ENCODE measurements around the gene CD80.

CD80 gene

DNA sequence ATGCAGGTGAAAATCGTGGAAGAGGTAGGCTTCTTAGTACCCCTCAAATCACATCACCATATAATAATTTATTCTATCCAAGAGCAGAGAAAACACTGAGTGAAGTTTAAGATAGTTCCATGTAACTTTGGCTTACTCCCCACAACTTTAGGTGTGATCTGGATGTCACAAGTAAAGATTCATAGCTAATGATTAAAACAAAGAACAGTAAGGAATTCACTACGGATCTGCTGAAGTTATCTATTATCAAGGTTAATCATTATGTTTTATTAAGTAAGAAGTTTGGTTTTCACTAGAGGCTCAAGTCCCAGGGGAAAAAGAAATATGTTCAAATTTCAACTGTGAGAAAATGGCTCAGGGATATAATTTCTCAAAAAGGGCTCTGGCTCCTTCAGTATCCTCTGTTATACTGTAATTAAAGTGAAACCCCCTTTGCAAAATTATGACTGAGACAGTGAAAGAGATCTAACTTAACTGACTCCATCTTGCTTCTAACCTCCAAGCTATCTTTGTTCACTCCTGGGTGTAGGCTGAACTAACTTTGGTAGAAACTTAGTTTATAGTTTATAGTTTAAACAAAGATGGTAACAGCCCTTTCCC is 17.1 kb downstream of the CD80 start:
- no peaks in the 10 kb centered on the region for H3K27me3 ChIP-seq (ENCODE audit: insufficient read depth, insufficient read length)
- H3K36me3 ChIP-seq (ENCODE audit: insufficient read depth, insufficient read length, low read length): no peaks in the 10 kb centered on the region
- no peaks in the 10 kb centered on the region for H3K4me1 ChIP-seq (ENCODE audit: insufficient read depth, insufficient read length)
- DNase-seq (ENCODE audit: low read depth, low spot score): no peak
- TF ChIP-seq SUZ12 (IDR thresholded peaks at IDR 0.05; ENCODE audit: extremely low read depth, insufficient read depth, insufficient read length) (no peak), YY1 (IDR thresholded peaks at IDR 0.05; ENCODE audit: insufficient read depth, insufficient read length) (no peak), ZNF274 (IDR thresholded peaks at IDR 0.05; ENCODE audit: low read depth, low read length) (no peak)
- H3K4me3 ChIP-seq (ENCODE audit: insufficient read length, low read depth): no peak overlapping the region
- H3K9ac ChIP-seq (ENCODE audit: insufficient read length, low read depth): no peak overlapping the region
- no peaks in the 10 kb centered on the region for H3K9me3 ChIP-seq (ENCODE audit: insufficient read depth, low read length)

GRCh38 chr3:119541547-119541946 is 17.9 kb downstream of the CD80 start:
- no peaks in the 10 kb centered on the region for H3K9me3 ChIP-seq (ENCODE audit: insufficient read depth, low read length)
- no peak for DNase-seq (ENCODE audit: low read depth, low spot score)
- H3K36me3 ChIP-seq (ENCODE audit: insufficient read depth, insufficient read length, low read length): no peaks in the 10 kb centered on the region
- H3K4me3 ChIP-seq (ENCODE audit: insufficient read length, low read depth): no peak overlapping the region
- TF ChIP-seq ZNF274 (IDR thresholded peaks at IDR 0.05; ENCODE audit: low read depth, low read length): no peak
- no peak for TF ChIP-seq YY1 (IDR thresholded peaks at IDR 0.05; ENCODE audit: insufficient read depth, insufficient read length)
- TF ChIP-seq SUZ12 (IDR thresholded peaks at IDR 0.05; ENCODE audit: extremely low read depth, insufficient read depth, insufficient read length): no peak
- no peak overlapping the region for H3K9ac ChIP-seq (ENCODE audit: insufficient read length, low read depth)
- H3K4me1 ChIP-seq (ENCODE audit: insufficient read depth, insufficient read length): no peaks in the 10 kb centered on the region
- no peaks in the 10 kb centered on the region for H3K27me3 ChIP-seq (ENCODE audit: insufficient read depth, insufficient read length)

GRCh38 chr3:119538772-119539171 is 20.6 kb downstream of the CD80 start:
- Histone ChIP-seq H3K9ac (ENCODE audit: insufficient read length, low read depth) (no peak overlapping the region), H3K4me1 (ENCODE audit: insufficient read depth, insufficient read length) (no peaks in the 10 kb centered on the region), H3K9me3 (ENCODE audit: insufficient read depth, low read length) (no peaks in the 10 kb centered on the region), H3K4me3 (ENCODE audit: insufficient read length, low read depth) (no peak overlapping the region), H3K27me3 (ENCODE audit: insufficient read depth, insufficient read length) (no peaks in the 10 kb centered on the region), H3K36me3 (ENCODE audit: insufficient read depth, insufficient read length, low read length) (no peaks in the 10 kb centered on the region)
- DNase-seq (ENCODE audit: low read depth, low spot score): no peak
- no peak for TF ChIP-seq ZNF274 (IDR thresholded peaks at IDR 0.05; ENCODE audit: low read depth, low read length)
- no peak for TF ChIP-seq SUZ12 (IDR thresholded peaks at IDR 0.05; ENCODE audit: extremely low read depth, insufficient read depth, insufficient read length)
- no peak for TF ChIP-seq YY1 (IDR thresholded peaks at IDR 0.05; ENCODE audit: insufficient read depth, insufficient read length)

GRCh38 chr3:119536757-119537156 is 22.7 kb downstream of the CD80 start:
- DNase-seq (ENCODE audit: low read depth, low spot score): no peak
- Histone ChIP-seq H3K4me1 (ENCODE audit: insufficient read depth, insufficient read length) (no peaks in the 10 kb centered on the region), H3K9me3 (ENCODE audit: insufficient read depth, low read length) (no peaks in the 10 kb centered on the region), H3K4me3 (ENCODE audit: insufficient read length, low read depth) (no peak overlapping the region), H3K9ac (ENCODE audit: insufficient read length, low read depth) (no peak overlapping the region), H3K36me3 (ENCODE audit: insufficient read depth, insufficient read length, low read length) (no peaks in the 10 kb centered on the region), H3K27me3 (ENCODE audit: insufficient read depth, insufficient read length) (no peaks in the 10 kb centered on the region)
- no peak for TF ChIP-seq ZNF274 (IDR thresholded peaks at IDR 0.05; ENCODE audit: low read depth, low read length)
- TF ChIP-seq YY1 (IDR thresholded peaks at IDR 0.05; ENCODE audit: insufficient read depth, insufficient read length): no peak

DNA sequence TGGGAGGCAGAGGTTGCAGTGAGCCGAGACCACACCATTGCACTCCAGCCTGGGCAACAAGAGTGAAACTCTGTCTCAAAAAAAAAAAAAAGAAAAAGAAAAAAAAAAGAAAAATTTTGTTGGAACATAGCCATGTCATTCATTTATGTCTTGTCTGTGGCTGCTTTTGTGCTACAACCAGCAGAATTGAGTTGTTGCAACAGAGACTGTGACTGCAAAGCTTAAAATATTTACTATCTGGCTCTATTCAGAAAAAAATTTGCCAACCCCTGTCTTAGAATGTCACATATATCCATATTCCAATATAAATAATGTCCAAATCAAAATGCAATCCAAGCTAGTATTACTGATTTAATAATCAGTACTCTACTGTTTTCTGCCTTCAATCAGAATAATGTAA is 25.1 kb downstream of the CD80 start:
- TF ChIP-seq SUZ12 (IDR thresholded peaks at IDR 0.05; ENCODE audit: extremely low read depth, insufficient read depth, insufficient read length) (no peak), YY1 (IDR thresholded peaks at IDR 0.05; ENCODE audit: insufficient read depth, insufficient read length) (no peak), ZNF274 (IDR thresholded peaks at IDR 0.05; ENCODE audit: low read depth, low read length) (no peak)
- Histone ChIP-seq H3K27me3 (ENCODE audit: insufficient read depth, insufficient read length) (no peaks in the 10 kb centered on the region), H3K4me3 (ENCODE audit: insufficient read length, low read depth) (no peak overlapping the region), H3K9ac (ENCODE audit: insufficient read length, low read depth) (no peak overlapping the region), H3K36me3 (ENCODE audit: insufficient read depth, insufficient read length, low read length) (no peaks in the 10 kb centered on the region), H3K4me1 (ENCODE audit: insufficient read depth, insufficient read length) (no peaks in the 10 kb centered on the region), H3K9me3 (ENCODE audit: insufficient read depth, low read length) (no peaks in the 10 kb centered on the region)
- DNase-seq (ENCODE audit: low read depth, low spot score): no peak

DNA sequence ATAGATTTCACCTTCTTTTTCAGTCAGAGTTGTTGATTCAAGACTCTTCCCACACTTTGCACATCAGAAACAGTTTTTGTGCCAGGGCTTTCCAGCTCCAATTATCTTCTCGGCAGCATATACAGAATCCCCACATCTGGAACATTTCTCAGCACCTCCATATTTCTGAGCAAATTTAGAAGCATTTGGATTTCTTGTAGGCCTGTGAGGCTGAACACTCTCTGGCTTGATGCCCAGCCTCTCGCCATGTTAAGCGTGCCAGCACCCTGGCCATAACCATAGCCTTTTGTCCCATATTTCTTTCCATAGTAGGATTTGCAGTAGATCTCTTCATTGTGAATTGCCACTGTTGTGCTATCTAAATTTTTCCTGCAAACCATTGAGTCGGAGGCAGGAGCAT is 28.3 kb downstream of the CD80 start:
- TF ChIP-seq ZNF274 (IDR thresholded peaks at IDR 0.05; ENCODE audit: low read depth, low read length) (no peak), YY1 (IDR thresholded peaks at IDR 0.05; ENCODE audit: insufficient read depth, insufficient read length) (no peak), SUZ12 (IDR thresholded peaks at IDR 0.05; ENCODE audit: extremely low read depth, insufficient read depth, insufficient read length) (no peak)
- DNase-seq (ENCODE audit: low read depth, low spot score): no peak
- no peaks in the 10 kb centered on the region for H3K27me3 ChIP-seq (ENCODE audit: insufficient read depth, insufficient read length)
- H3K9me3 ChIP-seq (ENCODE audit: insufficient read depth, low read length): no peaks in the 10 kb centered on the region
- no peaks in the 10 kb centered on the region for H3K4me1 ChIP-seq (ENCODE audit: insufficient read depth, insufficient read length)
- no peaks in the 10 kb centered on the region for H3K36me3 ChIP-seq (ENCODE audit: insufficient read depth, insufficient read length, low read length)
- no peak overlapping the region for H3K9ac ChIP-seq (ENCODE audit: insufficient read length, low read depth)
- H3K4me3 ChIP-seq (ENCODE audit: insufficient read length, low read depth): no peak overlapping the region

DNA sequence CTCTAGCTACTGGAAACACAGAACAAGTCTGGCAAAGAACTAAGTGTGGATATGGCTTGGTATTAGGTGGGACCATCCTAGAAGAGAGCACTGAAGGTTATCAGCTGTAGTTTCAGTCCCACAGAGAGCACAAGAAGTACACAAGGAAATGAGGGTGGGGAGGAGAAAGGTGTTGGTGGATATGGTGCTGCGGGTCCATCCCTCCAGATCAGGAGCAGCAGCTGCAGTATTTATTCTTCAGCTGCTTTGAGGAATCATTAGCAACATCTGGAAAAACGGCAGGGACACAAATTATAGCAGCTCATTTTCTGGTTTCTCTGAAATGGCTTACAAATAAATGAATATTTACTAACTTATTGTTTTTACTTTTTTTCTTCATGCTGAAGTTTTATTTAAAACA is 29.0 kb downstream of the CD80 start:
- Histone ChIP-seq H3K27me3 (ENCODE audit: insufficient read depth, insufficient read length) (no peaks in the 10 kb centered on the region), H3K4me3 (ENCODE audit: insufficient read length, low read depth) (no peak overlapping the region), H3K4me1 (ENCODE audit: insufficient read depth, insufficient read length) (no peaks in the 10 kb centered on the region), H3K9me3 (ENCODE audit: insufficient read depth, low read length) (no peaks in the 10 kb centered on the region), H3K36me3 (ENCODE audit: insufficient read depth, insufficient read length, low read length) (peaks cover 2% of the 10 kb centered on the region), H3K9ac (ENCODE audit: insufficient read length, low read depth) (no peak overlapping the region)
- TF ChIP-seq SUZ12 (IDR thresholded peaks at IDR 0.05; ENCODE audit: extremely low read depth, insufficient read depth, insufficient read length): no peak
- TF ChIP-seq YY1 (IDR thresholded peaks at IDR 0.05; ENCODE audit: insufficient read depth, insufficient read length): no peak
- TF ChIP-seq ZNF274 (IDR thresholded peaks at IDR 0.05; ENCODE audit: low read depth, low read length): no peak
- no peak for DNase-seq (ENCODE audit: low read depth, low spot score)

Data from NT2/D1 (cell line).